Endothelial cell of umbilical vein (primary cell): Measurements from ENCODE around the gene HOXC5. TPM values are rescaled to one million over a fixed set of nuclear protein-coding genes. Genes with fewer than 3 reads are reported as not detected.

Source experiments
- BruUV-seq: library from RNA; stranded (reverse); fragments of 400-500 nt; replicated peaks from 2 replicates; lab custom pipeline; 2021; lab: Mats Ljungman, UMichigan
- CTCF ChIA-PET: fragments of 300-600, 350-600 bp; sonication (Branson Sonifier 250); formaldehyde crosslinking; loops from one replicate; lab custom pipeline; 2021; ENCODE audit warnings: antibody characterized with exemption, inconsistent platforms; lab: Charles Lee
- POLR2A ChIA-PET: fragments of 300-600, 350-600 bp; sonication (Branson Sonifier 250); formaldehyde crosslinking; loops from one replicate; lab custom pipeline; 2021; ENCODE audit warnings: antibody characterized with exemption, inconsistent platforms; lab: Charles Lee
- DNase-seq: peaks from one replicate; pipeline ENCODE4 v3.0.0-alpha.2; 2011; ENCODE audit warnings: low read depth, low spot score
- FAIRE-seq: peaks from 2 replicates; lab custom pipeline; 2011; peaks lifted over from hg19 to GRCh38; lab: Jason Lieb, UNC
- H2AFZ ChIP-seq: 2 replicates; pipeline ENCODE4 v1.6.0; 2012; ENCODE audit warnings: low read depth, low read length, control low read depth, inconsistent platforms
- H3K27ac ChIP-seq: 2 replicates; pipeline ENCODE4 v1.5.1; 2011; ENCODE audit warnings: low read depth, mild to moderate bottlenecking, control low read depth, low read length, moderate library complexity; ENCODE audit not compliant: insufficient read depth
- H3K27me3 ChIP-seq, 2 experiments: 2 replicates each; pipeline versions ENCODE4 v1.6.0 to v1.6.1; 2011; ENCODE audit warnings: low read length in 2 of 2, mixed read lengths in 1 of 2; ENCODE audit not compliant: control insufficient read depth in 2 of 2, insufficient read depth in 2 of 2
- H3K36me3 ChIP-seq, 2 experiments: 2 replicates in 1 of 2; 3 replicates in 1 of 2; pipeline ENCODE4 v1.5.1; 2011; ENCODE audit warnings: low read length in 2 of 2, mild to moderate bottlenecking in 1 of 2, moderate library complexity in 1 of 2; ENCODE audit not compliant: control insufficient read depth in 2 of 2, insufficient read depth in 2 of 2; ENCODE audit errors: extremely low read depth in 1 of 2
- H3K4me1 ChIP-seq: 3 replicates; pipeline ENCODE4 v1.5.1; 2011; ENCODE audit warnings: mild to moderate bottlenecking, low read length; ENCODE audit not compliant: control insufficient read depth, insufficient read depth; ENCODE audit errors: extremely low read depth
- H3K4me2 ChIP-seq: 2 replicates; pipeline ENCODE4 v1.6.1; 2011; ENCODE audit warnings: low read length, control low read depth, mixed read lengths; ENCODE audit not compliant: insufficient read depth
- H3K4me3 ChIP-seq, 3 experiments: fragments of 200-600 bp in 1 of 3; sonication (generic), shearing (Covaris generic) in 1 of 3; replicated peaks in 1 of 3; 2 replicates each; pipeline ENCODE4 v1.5.1; 2011 to 2016; ENCODE audit warnings: control low read depth in 3 of 3, low read length in 3 of 3, mild to moderate bottlenecking in 2 of 3, inconsistent platforms in 1 of 3, low read depth in 1 of 3, moderate library complexity in 1 of 3; ENCODE audit not compliant: insufficient read depth in 1 of 3
- H3K79me2 ChIP-seq: 2 replicates; pipeline ENCODE4 v1.6.0; 2012; ENCODE audit warnings: low read length, inconsistent platforms; ENCODE audit not compliant: control insufficient read depth, insufficient read depth
- H3K9ac ChIP-seq: replicated peaks from 2 replicates; pipeline ENCODE3; 2011; ENCODE audit warnings: low read length, control low read depth; ENCODE audit not compliant: insufficient read depth; ENCODE audit errors: extremely low read depth
- H3K9me1 ChIP-seq: replicated peaks from 3 replicates; pipeline ENCODE4 v1.6.0; 2011; ENCODE audit warnings: mild to moderate bottlenecking, low read length; ENCODE audit not compliant: control insufficient read depth, insufficient read depth; ENCODE audit errors: extremely low read depth
- H3K9me3 ChIP-seq: replicated peaks from 2 replicates; pipeline ENCODE4 v1.5.1; 2012; ENCODE audit warnings: low read length, inconsistent platforms; ENCODE audit not compliant: control insufficient read depth, insufficient read depth
- H4K20me1 ChIP-seq: replicated peaks from 2 replicates; pipeline ENCODE3; 2011; ENCODE audit warnings: mild to moderate bottlenecking, low read length; ENCODE audit not compliant: control insufficient read depth, insufficient read depth; ENCODE audit errors: extremely low read depth
- CTCF ChIP-seq, 2 donors: IDR thresholded peaks; 1 replicate in 1 of 2; 2 replicates in 1 of 2; pipeline ENCODE4 v1.5.1; 2011; ENCODE audit warnings: low read length in 2 of 2, mild to moderate bottlenecking in 2 of 2, moderate library complexity in 2 of 2, control low read depth in 1 of 2, inconsistent platforms in 1 of 2, low read depth in 1 of 2; ENCODE audit not compliant: insufficient read depth in 1 of 2; ENCODE audit errors: extremely low read depth in 1 of 2
- EZH2 ChIP-seq: IDR thresholded peaks from 2 replicates; pipeline ENCODE4 v1.6.1; 2012; ENCODE audit warnings: borderline replicate concordance, low read depth, mild to moderate bottlenecking, moderate library complexity, low read length, inconsistent platforms; ENCODE audit not compliant: severe bottlenecking
- FOS ChIP-seq: IDR thresholded peaks from 2 replicates; pipeline ENCODE4 v1.6.1; 2011; ENCODE audit warnings: mild to moderate bottlenecking, low read length, moderate library complexity, borderline replicate concordance; ENCODE audit not compliant: insufficient read depth
- GATA2 ChIP-seq: IDR thresholded peaks from 2 replicates; pipeline ENCODE4 v1.7.0; 2011; ENCODE audit warnings: low read depth, mild to moderate bottlenecking, moderate library complexity, mixed read lengths, low read length; ENCODE audit not compliant: insufficient read length, insufficient read depth
- JUN ChIP-seq: IDR thresholded peaks from 2 replicates; pipeline ENCODE4 v1.6.1; 2011; ENCODE audit warnings: borderline replicate concordance, low read depth; ENCODE audit not compliant: insufficient read length, insufficient read depth
- MAX ChIP-seq: IDR thresholded peaks from 2 replicates; pipeline ENCODE4 v1.6.1; 2011; ENCODE audit not compliant: insufficient read depth, insufficient read length
- MYC ChIP-seq: IDR thresholded peaks from one replicate; pipeline ENCODE4 v1.6.1; 2011; ENCODE audit warnings: mild to moderate bottlenecking, low read depth, low read length
- POLR2A ChIP-seq: IDR thresholded peaks from 2 replicates; pipeline ENCODE4 v1.6.1; 2012; ENCODE audit warnings: low read depth, mild to moderate bottlenecking, control low read depth, low read length
- POLR2AphosphoS5 ChIP-seq: IDR thresholded peaks from 2 replicates; pipeline ENCODE4 v1.6.1; 2012; ENCODE audit warnings: low read depth, mild to moderate bottlenecking, control low read depth, low read length, moderate library complexity; ENCODE audit not compliant: insufficient read depth
- dilution Hi-C: fragments of 300-500 bp; cut with MboI; formaldehyde crosslinking; loops from one replicate; pipeline ENCODE4 v1.15.0; 2019; ENCODE audit warnings: low sequenced_read_pairs; ENCODE audit not compliant: extremely low pct_ligation_motif_present
- intact Hi-C: fragments of 100-400 bp; cut with micrococcal nuclease; formaldehyde crosslinking; loops from one replicate; pipeline ENCODE4 v1.10.0; 2022
- polyA plus RNA-seq, 4 experiments: library from polyadenylated mRNA; depleted of rRNA in 3 of 4; stranded (reverse) in 3 of 4; unstranded in 1 of 4; fragments of >200 nt; gene quantifications; 2 replicates each; pipeline versions ENCODE4 v1.2.1 to v1.2.3, GENCODE V29; 2011 to 2012; ENCODE audit warnings: missing spikeins in 1 of 4
- total RNA-seq: library from RNA; stranded (reverse); gene quantifications from 2 replicates; pipeline ENCODE4 v1.2.3, GENCODE V29; 2021

HOXC5 gene
- total and polyA plus RNA-seq, 2 donors (not counting 3 experiments of a cell fraction or from before 2014, with no cell fraction given): not detected

DNA sequence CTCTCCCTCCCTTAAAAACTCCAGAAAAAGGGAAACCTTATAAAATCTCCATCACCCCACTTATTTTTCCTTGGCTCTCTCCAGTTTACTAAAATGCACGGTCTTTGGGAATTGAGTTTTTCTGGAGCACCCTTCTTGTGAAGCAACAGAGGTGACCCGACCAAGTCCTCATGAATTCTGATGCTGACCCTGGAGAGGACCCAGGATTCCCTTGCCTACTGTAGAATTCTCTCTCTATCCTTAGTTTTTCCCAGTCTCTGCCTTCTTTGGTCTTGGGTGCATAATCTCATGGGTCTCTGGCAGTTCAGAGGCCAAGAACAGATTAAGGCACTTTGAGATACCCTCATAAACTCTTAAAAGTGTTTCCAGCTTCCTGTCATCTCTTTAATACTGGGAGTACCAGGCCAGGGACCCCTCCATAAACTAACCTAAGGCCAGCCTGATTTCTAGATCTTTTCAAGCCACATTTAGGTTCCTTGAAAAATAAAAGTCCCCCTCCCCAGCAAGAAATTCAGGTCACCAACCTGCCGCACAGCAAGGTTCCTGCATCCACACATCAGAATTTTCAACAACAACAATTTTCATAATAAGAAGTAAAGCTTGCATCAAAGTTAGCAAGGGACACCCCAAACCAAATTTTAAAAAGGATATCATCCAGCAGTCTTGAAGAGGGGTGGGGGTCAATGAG, 15.7 kb downstream of the HOXC5 start:
- H3K9ac ChIP-seq: no peak overlapping the region
- no peak overlapping the region for H3K4me3 ChIP-seq
- no peak for FAIRE-seq
- peaks cover 83 to 98% of the 10 kb centered on the region in 2 experiments for H3K27me3 ChIP-seq
- H3K9me3 ChIP-seq: no peaks in the 10 kb centered on the region
- H2AFZ ChIP-seq: no peak overlapping the region
- POLR2A ChIA-PET: no interaction called here
- intact Hi-C loops (no loop called here), dilution Hi-C loops (no loop called here)
- H3K79me2 ChIP-seq: no peaks in the 10 kb centered on the region
- no peaks in the 10 kb centered on the region for H3K36me3 ChIP-seq
- BruUV-seq: no TSS peak
- no peaks in the 10 kb centered on the region for H4K20me1 ChIP-seq
- H3K27ac ChIP-seq: no peak overlapping the region
- CTCF ChIA-PET: no interaction called here
- TF ChIP-seq GATA2: no peak
- no peak for TF ChIP-seq MYC
- no peak for TF ChIP-seq FOS
- no peak for TF ChIP-seq POLR2A
- TF ChIP-seq JUN: no peak
- TF ChIP-seq EZH2: no peak
- no peak for TF ChIP-seq CTCF (IDR thresholded peaks at IDR 0.05; ENCODE audit: extremely low read depth in 1 of 2, insufficient read depth in 1 of 2, low read depth in 1 of 2, low read length in 2 of 2)
- no peak for TF ChIP-seq MAX
- no peak for TF ChIP-seq POLR2AphosphoS5
- H3K9me1 ChIP-seq: no peaks in the 10 kb centered on the region
- H3K4me1 ChIP-seq: no peaks in the 10 kb centered on the region
- no peak for DNase-seq
- H3K4me2 ChIP-seq: no peak overlapping the region
